HEK293 (cell line): ENCODE results near the gene SMAD4.

Experiments
- CTCF ChIA-PET: fragments of 350-600 bp; formaldehyde crosslinking; extraction: SDS; loops from one replicate; lab custom pipeline; 2021; ENCODE audit warnings: antibody characterized with exemption; lab: Yijun Ruan, JAX
- POLR2A ChIA-PET: fragments of 300-600 bp; formaldehyde crosslinking; extraction: SDS; loops from one replicate; lab custom pipeline; 2020; ENCODE audit warnings: antibody characterized with exemption, inconsistent platforms; lab: Yijun Ruan, JAX
- H3K27ac ChIP-seq: fragments of 200-500 bp; sonication (Bioruptor generic); 2 replicates; pipeline ENCODE4 v1.5.1; 2014; ENCODE audit warnings: low read depth, low read length, control low read depth, inconsistent platforms; ENCODE audit errors: extremely low read depth
- H3K36me3 ChIP-seq, 2 experiments: fragments of 200-500 bp in 1 of 2; sonication (Bioruptor generic) in 1 of 2; 1 replicate in 1 of 2; 2 replicates in 1 of 2; pipeline ENCODE4 v1.5.1; 2014 to 2017; ENCODE audit warnings: inconsistent platforms in 2 of 2, low read length in 2 of 2; ENCODE audit not compliant: control insufficient read depth in 2 of 2, insufficient read depth in 1 of 2
- H3K4me1 ChIP-seq: fragments of 200-500 bp; sonication (Bioruptor generic); 2 replicates; pipeline ENCODE4 v1.5.1; 2014; ENCODE audit warnings: mild to moderate bottlenecking, low read length, inconsistent platforms; ENCODE audit not compliant: control insufficient read depth, insufficient read depth
- H3K4me3 ChIP-seq: 2 replicates; pipeline ENCODE4 v1.5.1; 2011; ENCODE audit warnings: low read depth, mild to moderate bottlenecking, control low read depth, low read length, moderate library complexity
- H3K9me3 ChIP-seq: fragments of 200-500 bp; sonication (Bioruptor generic); 2 replicates; pipeline ENCODE4 v1.5.1; 2014; ENCODE audit warnings: low read depth, low read length, inconsistent platforms; ENCODE audit not compliant: control insufficient read depth, insufficient read depth
- GLIS1 ChIP-seq: fragments of 450-650 bp; formaldehyde crosslinking; IDR thresholded peaks from 2 replicates; pipeline ENCODE4 v1.5.1; 2016; ENCODE audit warnings: missing biosample characterization, missing genetic modification characterization
- YY2 ChIP-seq: fragments of 450-650 bp; formaldehyde crosslinking; IDR thresholded peaks from 2 replicates; pipeline ENCODE4 v1.5.1; 2016; ENCODE audit warnings: missing biosample characterization, missing genetic modification characterization
- ZFP3 ChIP-seq: fragments of 450-650 bp; formaldehyde crosslinking; IDR thresholded peaks from 2 replicates; pipeline ENCODE4 v1.5.1; 2016; ENCODE audit warnings: low read depth, missing biosample characterization, missing genetic modification characterization
- ZNF175 ChIP-seq: fragments of 450-650 bp; formaldehyde crosslinking; IDR thresholded peaks from 2 replicates; pipeline ENCODE4 v1.5.1; 2016; ENCODE audit warnings: missing biosample characterization, missing genetic modification characterization
- ZNF248 ChIP-seq: fragments of 450-650 bp; formaldehyde crosslinking; IDR thresholded peaks from 2 replicates; pipeline ENCODE4 v1.5.1; 2017; ENCODE audit warnings: missing biosample characterization, missing genetic modification characterization
- ZNF302 ChIP-seq: fragments of 450-650 bp; formaldehyde crosslinking; IDR thresholded peaks from 2 replicates; pipeline ENCODE4 v1.5.1; 2016; ENCODE audit warnings: missing biosample characterization, missing genetic modification characterization, low read depth
- ZNF391 ChIP-seq: fragments of 450-650 bp; formaldehyde crosslinking; IDR thresholded peaks from 2 replicates; pipeline ENCODE4 v1.5.1; 2016; ENCODE audit warnings: low read depth, missing biosample characterization, missing genetic modification characterization, borderline replicate concordance
- ZNF48 ChIP-seq: fragments of 450-650 bp; formaldehyde crosslinking; IDR thresholded peaks from 2 replicates; pipeline ENCODE4 v1.5.1; 2016; ENCODE audit warnings: missing biosample characterization, missing genetic modification characterization
- ZNF488 ChIP-seq: fragments of 450-650 bp; formaldehyde crosslinking; IDR thresholded peaks from 2 replicates; pipeline ENCODE4 v1.5.1; 2016; ENCODE audit warnings: missing biosample characterization, missing genetic modification characterization
- ZNF529 ChIP-seq: fragments of 450-650 bp; formaldehyde crosslinking; IDR thresholded peaks from 2 replicates; pipeline ENCODE4 v1.5.1; 2017; ENCODE audit warnings: missing genetic modification characterization, missing biosample characterization; ENCODE audit not compliant: insufficient replicate concordance
- ZNF558 ChIP-seq: fragments of 450-650 bp; formaldehyde crosslinking; IDR thresholded peaks from 2 replicates; pipeline ENCODE4 v1.5.1; 2016; ENCODE audit warnings: missing biosample characterization, missing genetic modification characterization
- ZNF560 ChIP-seq: fragments of 450-650 bp; formaldehyde crosslinking; IDR thresholded peaks from 2 replicates; pipeline ENCODE4 v1.5.1; 2017; ENCODE audit warnings: missing biosample characterization, missing genetic modification characterization, borderline replicate concordance
- ZNF561 ChIP-seq: fragments of 450-650 bp; IDR thresholded peaks from 2 replicates; pipeline ENCODE4 v1.5.1; 2018; ENCODE audit warnings: missing biosample characterization, missing genetic modification characterization, borderline replicate concordance
- ZSCAN30 ChIP-seq: fragments of 450-650 bp; IDR thresholded peaks from 2 replicates; pipeline ENCODE4 v1.5.1; 2018; ENCODE audit warnings: missing biosample characterization, mild to moderate bottlenecking, missing genetic modification characterization, moderate library complexity
- TF ChIP-seq, protein P1 (sequence below): fragments of 450-650 bp; formaldehyde crosslinking; IDR thresholded peaks from 2 replicates; pipeline ENCODE4 v1.5.1; 2016; ENCODE audit warnings: missing biosample characterization, missing genetic modification characterization
- TF ChIP-seq, protein P2 (sequence below): fragments of 450-650 bp; formaldehyde crosslinking; IDR thresholded peaks from 2 replicates; pipeline ENCODE4 v1.5.1; 2016; ENCODE audit warnings: missing biosample characterization, missing genetic modification characterization
- TF ChIP-seq, protein P3 (sequence below): fragments of 450-650 bp; formaldehyde crosslinking; IDR thresholded peaks from 2 replicates; pipeline ENCODE4 v1.5.1; 2016; ENCODE audit warnings: missing biosample characterization, missing genetic modification characterization

SMAD4 gene

GRCh38 chr18:51053814-51054213, 23.8 kb downstream of the SMAD4 start:
- TF ChIP-seq, protein P1, sequence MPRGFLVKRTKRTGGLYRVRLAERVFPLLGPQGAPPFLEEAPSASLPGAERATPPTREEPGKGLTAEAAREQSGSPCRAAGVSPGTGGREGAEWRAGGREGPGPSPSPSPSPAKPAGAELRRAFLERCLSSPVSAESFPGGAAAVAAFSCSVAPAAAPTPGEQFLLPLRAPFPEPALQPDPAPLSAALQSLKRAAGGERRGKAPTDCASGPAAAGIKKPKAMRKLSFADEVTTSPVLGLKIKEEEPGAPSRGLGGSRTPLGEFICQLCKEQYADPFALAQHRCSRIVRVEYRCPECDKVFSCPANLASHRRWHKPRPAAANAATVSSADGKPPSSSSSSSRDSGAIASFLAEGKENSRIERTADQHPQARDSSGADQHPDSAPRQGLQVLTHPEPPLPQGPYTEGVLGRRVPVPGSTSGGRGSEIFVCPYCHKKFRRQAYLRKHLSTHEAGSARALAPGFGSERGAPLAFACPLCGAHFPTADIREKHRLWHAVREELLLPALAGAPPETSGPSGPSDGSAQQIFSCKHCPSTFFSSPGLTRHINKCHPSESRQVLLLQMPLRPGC (tag by site-specific recombination) = no peak
- no peak for TF ChIP-seq ZNF302 (tag by site-specific recombination)
- TF ChIP-seq, protein P2, sequence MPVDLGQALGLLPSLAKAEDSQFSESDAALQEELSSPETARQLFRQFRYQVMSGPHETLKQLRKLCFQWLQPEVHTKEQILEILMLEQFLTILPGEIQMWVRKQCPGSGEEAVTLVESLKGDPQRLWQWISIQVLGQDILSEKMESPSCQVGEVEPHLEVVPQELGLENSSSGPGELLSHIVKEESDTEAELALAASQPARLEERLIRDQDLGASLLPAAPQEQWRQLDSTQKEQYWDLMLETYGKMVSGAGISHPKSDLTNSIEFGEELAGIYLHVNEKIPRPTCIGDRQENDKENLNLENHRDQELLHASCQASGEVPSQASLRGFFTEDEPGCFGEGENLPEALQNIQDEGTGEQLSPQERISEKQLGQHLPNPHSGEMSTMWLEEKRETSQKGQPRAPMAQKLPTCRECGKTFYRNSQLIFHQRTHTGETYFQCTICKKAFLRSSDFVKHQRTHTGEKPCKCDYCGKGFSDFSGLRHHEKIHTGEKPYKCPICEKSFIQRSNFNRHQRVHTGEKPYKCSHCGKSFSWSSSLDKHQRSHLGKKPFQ (tag by site-specific recombination) = no peak
- Histone ChIP-seq H3K9me3 (no peaks in the 10 kb centered on the region), H3K4me1 (no peaks in the 10 kb centered on the region), H3K4me3 (no peak overlapping the region), H3K36me3 (peaks cover 45 to 65% of the 10 kb centered on the region in 2 experiments), H3K27ac (no peak overlapping the region)
- POLR2A ChIA-PET = interaction anchor here (1.8 kb wide), 1 partner anchor 175 kb away, joined by 6 read pairs; the partner anchor contains the start of gene ME2
- CTCF ChIA-PET = interaction anchor here (1.0 to 2.6 kb wide), 3 partner anchors 234 to 263 kb away, joined by 3 to 9 read pairs (median 7); no protein-coding TSS in a partner anchor

GRCh38 chr18:51054764-51055163, 24.8 kb downstream of the SMAD4 start:
- Histone ChIP-seq H3K4me3 (no peak overlapping the region), H3K9me3 (no peaks in the 10 kb centered on the region), H3K27ac (no peak overlapping the region), H3K36me3 (peaks cover 47 to 64% of the 10 kb centered on the region in 2 experiments), H3K4me1 (no peaks in the 10 kb centered on the region)
- CTCF ChIA-PET = interaction anchor here (0.6 to 2.6 kb wide), 4 partner anchors 9 to 236 kb away, joined by 3 to 9 read pairs (median 5); no protein-coding TSS in a partner anchor
- TF ChIP-seq ZNF558 (tag by site-specific recombination) = no peak
- no peak for TF ChIP-seq GLIS1 (tag by site-specific recombination)
- TF ChIP-seq ZNF391 (tag by site-specific recombination) = no peak
- no peak for TF ChIP-seq ZNF175 (tag by site-specific recombination)
- TF ChIP-seq ZNF488 (tag by site-specific recombination) = no peak
- TF ChIP-seq YY2 = no peak
- TF ChIP-seq ZNF529 = no peak
- no peak for TF ChIP-seq ZFP3 (tag by site-specific recombination)
- no peak for TF ChIP-seq ZNF48 (tag by site-specific recombination)
- no peak for TF ChIP-seq ZNF248 (tag by site-specific recombination)
- TF ChIP-seq, protein P3, sequence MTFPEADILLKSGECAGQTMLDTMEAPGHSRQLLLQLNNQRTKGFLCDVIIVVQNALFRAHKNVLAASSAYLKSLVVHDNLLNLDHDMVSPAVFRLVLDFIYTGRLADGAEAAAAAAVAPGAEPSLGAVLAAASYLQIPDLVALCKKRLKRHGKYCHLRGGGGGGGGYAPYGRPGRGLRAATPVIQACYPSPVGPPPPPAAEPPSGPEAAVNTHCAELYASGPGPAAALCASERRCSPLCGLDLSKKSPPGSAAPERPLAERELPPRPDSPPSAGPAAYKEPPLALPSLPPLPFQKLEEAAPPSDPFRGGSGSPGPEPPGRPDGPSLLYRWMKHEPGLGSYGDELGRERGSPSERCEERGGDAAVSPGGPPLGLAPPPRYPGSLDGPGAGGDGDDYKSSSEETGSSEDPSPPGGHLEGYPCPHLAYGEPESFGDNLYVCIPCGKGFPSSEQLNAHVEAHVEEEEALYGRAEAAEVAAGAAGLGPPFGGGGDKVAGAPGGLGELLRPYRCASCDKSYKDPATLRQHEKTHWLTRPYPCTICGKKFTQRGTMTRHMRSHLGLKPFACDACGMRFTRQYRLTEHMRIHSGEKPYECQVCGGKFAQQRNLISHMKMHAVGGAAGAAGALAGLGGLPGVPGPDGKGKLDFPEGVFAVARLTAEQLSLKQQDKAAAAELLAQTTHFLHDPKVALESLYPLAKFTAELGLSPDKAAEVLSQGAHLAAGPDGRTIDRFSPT (tag by site-specific recombination) = no peak
- TF ChIP-seq ZNF561 (tag by site-specific recombination) = no peak
- TF ChIP-seq ZSCAN30 (tag by site-specific recombination) = no peak
- no peak for TF ChIP-seq ZNF560
- POLR2A ChIA-PET = interaction anchor here (0.6 to 1.8 kb wide), 3 partner anchors 88 to 237 kb away, joined by 3 to 6 read pairs (median 5); partner anchors contain the start of gene ME2
